A673 (cell line): ENCODE measurements around the gene SPG7.

ENCODE experiments used
- CTCF ChIP-seq: fragments of 300-800, 200-600 bp; sonication (generic); conservative IDR thresholded peaks from 2 replicates; pipeline ENCODE4 v1.5.1; 2017; ENCODE audit warnings: low read depth, mild to moderate bottlenecking, antibody characterized with exemption, low read length, moderate library complexity, mixed read lengths
- EZH2 ChIP-seq: fragments of 200-600 bp; sonication (generic); IDR thresholded peaks from 2 replicates; pipeline ENCODE4 v1.6.1; 2017; ENCODE audit warnings: borderline replicate concordance, low read depth, mild to moderate bottlenecking, mixed read lengths, antibody characterized with exemption, low read length; ENCODE audit not compliant: poor library complexity, severe bottlenecking

DNA sequence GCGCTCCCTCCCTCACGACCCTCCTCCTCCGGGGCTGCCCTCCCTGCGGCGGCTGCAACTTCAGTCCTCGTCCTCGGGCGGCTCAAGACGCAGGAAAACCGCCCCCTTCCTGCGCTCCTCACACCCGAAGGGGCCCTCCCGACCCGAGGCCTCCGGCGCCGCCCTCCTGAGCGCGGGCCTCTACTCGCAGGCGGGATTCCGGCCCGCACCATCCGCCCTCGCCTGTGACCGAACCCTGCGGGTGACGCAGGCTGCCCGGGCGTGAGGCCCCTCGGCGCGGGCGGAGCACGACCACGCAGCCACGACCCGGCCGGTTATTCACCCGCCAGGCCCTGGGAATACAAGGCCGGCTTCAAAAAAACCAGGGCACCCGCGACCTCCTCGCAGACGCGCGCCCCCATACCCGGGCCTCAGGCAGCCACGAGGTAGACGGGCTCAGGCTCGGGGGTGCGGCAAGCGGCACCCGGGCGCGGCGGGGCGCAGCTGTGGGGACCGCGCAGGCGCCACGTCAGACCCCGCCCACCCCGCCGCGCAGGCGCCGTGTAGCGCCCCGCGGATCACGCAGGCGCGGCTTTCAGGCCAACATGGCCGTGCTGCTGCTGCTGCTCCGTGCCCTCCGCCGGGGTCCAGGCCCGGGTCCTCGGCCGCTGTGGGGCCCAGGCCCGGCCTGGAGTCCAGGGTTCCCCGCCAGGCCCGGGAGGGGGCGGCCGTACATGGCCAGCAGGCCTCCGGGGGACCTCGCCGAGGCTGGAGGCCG is at the start of gene SPG7:
- TF ChIP-seq CTCF: 0 out of 2 replicates have a peak, but pooled peaks have one; percentile 9
- TF ChIP-seq EZH2: no peak
